K562 (cell line): ENCODE results near the gene SLMAP. TPM values are rescaled to one million over a fixed set of nuclear protein-coding genes. Genes with fewer than 3 reads are reported as not detected.

Source experiments
- ASH1L ChIP-seq: fragments of 450-650 bp; IDR thresholded peaks from 2 replicates; pipeline ENCODE4 v1.6.1; 2018; ENCODE audit warnings: borderline replicate concordance, mild to moderate bottlenecking, low read depth; ENCODE audit not compliant: partially characterized antibody
- CAMTA2 ChIP-seq: fragments of 250-450 bp; sonication (Bioruptor Pico); conservative IDR thresholded peaks from 2 replicates; pipeline ENCODE4 v1.5.1; 2022
- CBX2 ChIP-seq: fragments of 200-600 bp; sonication (generic); IDR thresholded peaks from one replicate; pipeline ENCODE4 v1.6.1; 2012; ENCODE audit warnings: mild to moderate bottlenecking, low read length, inconsistent platforms; ENCODE audit not compliant: insufficient read depth, poor library complexity, severe bottlenecking
- HSF4 ChIP-seq: fragments of 250-450 bp; sonication (Bioruptor Pico); IDR thresholded peaks from 2 replicates; pipeline ENCODE4 v2.1.2; 2022; ENCODE audit warnings: mild to moderate bottlenecking, moderate library complexity, borderline replicate concordance
- KDM2B ChIP-seq: fragments of 250-450 bp; sonication (Bioruptor Pico); IDR thresholded peaks from 2 replicates; pipeline ENCODE4 v1.8.0; 2021; ENCODE audit warnings: mild to moderate bottlenecking, moderate library complexity
- LEF1 ChIP-seq: fragments of 450-650 bp; IDR thresholded peaks from 2 replicates; pipeline ENCODE4 v1.6.1; 2016; ENCODE audit warnings: mild to moderate bottlenecking
- MAFK ChIP-seq: IDR thresholded peaks from 2 replicates; pipeline ENCODE4 v1.6.1; 2011; ENCODE audit warnings: low read length, improper control_type of control experiment
- MAZ ChIP-seq, 2 experiments: fragments of 450-650 bp in 1 of 2; sonication (generic) in 1 of 2; formaldehyde crosslinking; IDR thresholded peaks in 1 of 2; conservative IDR thresholded peaks in 1 of 2; 2 replicates each; pipeline versions ENCODE4 v1.4.0 to v1.5.0; 2020; ENCODE audit warnings: mild to moderate bottlenecking in 1 of 2, missing genetic modification reagents in 1 of 2
- RFX7 ChIP-seq: fragments of 250-450 bp; sonication (Bioruptor Pico); IDR thresholded peaks from 2 replicates; pipeline ENCODE4 v1.5.1; 2021; ENCODE audit warnings: mild to moderate bottlenecking
- SAP30 ChIP-seq: fragments of 200-600 bp; sonication (generic); IDR thresholded peaks from 2 replicates; pipeline ENCODE4 v1.6.1; 2012; ENCODE audit warnings: borderline replicate concordance, low read depth, mild to moderate bottlenecking, moderate library complexity, low read length, control low read depth, inconsistent platforms; ENCODE audit not compliant: insufficient read depth, poor library complexity, severe bottlenecking
- YY1 ChIP-seq, 3 experiments: IDR thresholded peaks; 2 replicates each; pipeline ENCODE4 v1.6.1; 2011; ENCODE audit warnings: low read length in 2 of 3, mild to moderate bottlenecking in 2 of 3, moderate library complexity in 2 of 3, borderline replicate concordance in 1 of 3, control low read depth in 1 of 3, low read depth in 1 of 3; ENCODE audit not compliant: insufficient read depth in 3 of 3, insufficient replicate concordance in 2 of 3, control insufficient read depth in 1 of 3, insufficient read length in 1 of 3; ENCODE audit errors: extremely low read depth in 1 of 3
- polyA plus RNA-seq, 8 experiments: library from polyadenylated mRNA; depleted of rRNA in 4 of 8; stranded (reverse) in 5 of 8; unstranded in 3 of 8; fragments of >200 nt; fragmentation: Nextera tagmentation in 2 of 8; fragmentation: Illumina TruSeq in 1 of 8; extraction: Ambion mirVana in 2 of 8; extraction: Trizol in 1 of 8; gene quantifications; 2 replicates each; pipeline versions ENCODE4 v1.2.1 to v1.2.3, GENCODE V29; 2011 to 2014; ENCODE audit warnings: inconsistent platforms in 1 of 8, missing spikeins in 1 of 8
- total RNA-seq, 7 experiments: library from RNA; depleted of rRNA in 6 of 7; stranded (reverse); fragments of >200 nt in 6 of 7; fragmentation: Illumina TruSeq in 2 of 7; extraction: Trizol in 2 of 7; gene quantifications; 2 replicates each; pipeline versions ENCODE4 v1.2.1 to v1.2.3, GENCODE V29; 2011 to 2021; ENCODE audit warnings: low replicate concordance in 1 of 7
- TF ChIP-seq, protein P1 (sequence below): IDR thresholded peaks from 2 replicates; pipeline ENCODE4 v1.6.1; 2011; ENCODE audit warnings: borderline replicate concordance, low read depth, mild to moderate bottlenecking, moderate library complexity, low read length; ENCODE audit not compliant: insufficient read depth, poor library complexity, severe bottlenecking
- TF ChIP-seq, protein P2 (sequence below): fragments of 250-450 bp; sonication (Bioruptor Pico); IDR thresholded peaks from 2 replicates; pipeline ENCODE4 v1.8.0; 2021; ENCODE audit warnings: borderline replicate concordance, mild to moderate bottlenecking, moderate library complexity; ENCODE audit not compliant: poor library complexity, severe bottlenecking
- TF ChIP-seq, protein P3 (sequence below): fragments of 450-650 bp; IDR thresholded peaks from 2 replicates; pipeline ENCODE4 v1.6.1; 2016; ENCODE audit warnings: low read depth
- TF ChIP-seq, protein P4 (sequence below): sonication (generic); IDR thresholded peaks from 2 replicates; pipeline ENCODE4 v1.6.1; 2016

Gene SLMAP
- total and polyA plus RNA-seq, 9 of the 15 experiments (the other 6 are each of a cell fraction or from before 2014, with no cell fraction given) = 12.1 to 50.7 (median 28.3) TPM

DNA sequence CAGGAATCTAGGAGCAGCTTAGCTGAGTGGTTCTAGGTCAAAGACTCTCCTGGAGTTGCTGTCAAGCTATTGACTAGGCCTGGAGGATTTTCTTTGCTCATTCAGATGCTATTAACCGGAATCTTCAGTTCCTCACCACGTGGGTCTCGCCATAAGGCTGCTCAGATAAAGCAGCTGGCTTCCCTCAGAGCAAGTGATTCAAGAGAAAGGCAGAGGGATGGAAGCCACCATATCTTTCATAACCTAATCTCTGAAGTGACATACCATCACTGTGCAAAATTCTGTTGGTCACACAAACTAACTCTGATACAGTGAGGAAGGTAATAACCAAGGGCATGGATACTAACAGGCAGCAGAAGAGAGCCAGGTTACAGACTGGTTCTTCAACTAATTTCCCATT, 179.4 kb downstream of the SLMAP start (continued):
- TF ChIP-seq, protein P1, sequence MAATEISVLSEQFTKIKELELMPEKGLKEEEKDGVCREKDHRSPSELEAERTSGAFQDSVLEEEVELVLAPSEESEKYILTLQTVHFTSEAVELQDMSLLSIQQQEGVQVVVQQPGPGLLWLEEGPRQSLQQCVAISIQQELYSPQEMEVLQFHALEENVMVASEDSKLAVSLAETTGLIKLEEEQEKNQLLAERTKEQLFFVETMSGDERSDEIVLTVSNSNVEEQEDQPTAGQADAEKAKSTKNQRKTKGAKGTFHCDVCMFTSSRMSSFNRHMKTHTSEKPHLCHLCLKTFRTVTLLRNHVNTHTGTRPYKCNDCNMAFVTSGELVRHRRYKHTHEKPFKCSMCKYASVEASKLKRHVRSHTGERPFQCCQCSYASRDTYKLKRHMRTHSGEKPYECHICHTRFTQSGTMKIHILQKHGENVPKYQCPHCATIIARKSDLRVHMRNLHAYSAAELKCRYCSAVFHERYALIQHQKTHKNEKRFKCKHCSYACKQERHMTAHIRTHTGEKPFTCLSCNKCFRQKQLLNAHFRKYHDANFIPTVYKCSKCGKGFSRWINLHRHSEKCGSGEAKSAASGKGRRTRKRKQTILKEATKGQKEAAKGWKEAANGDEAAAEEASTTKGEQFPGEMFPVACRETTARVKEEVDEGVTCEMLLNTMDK = no peak
- no peak for TF ChIP-seq RFX7 (CRISPR knock-in tag)
- no peak for TF ChIP-seq MAFK
- no peak for TF ChIP-seq CBX2
- TF ChIP-seq YY1 (IDR thresholded peaks at IDR 0.05; ENCODE audit: borderline replicate concordance in 1 of 3, control insufficient read depth in 1 of 3, extremely low read depth in 1 of 3, insufficient read depth in 3 of 3, insufficient read length in 1 of 3, insufficient replicate concordance in 2 of 3, low read depth in 1 of 3, low read length in 2 of 3) = no peak
- no peak for TF ChIP-seq SAP30
- no peak for TF ChIP-seq KDM2B
- no peak for TF ChIP-seq CAMTA2 (CRISPR knock-in tag)
- no peak for TF ChIP-seq MAZ (CRISPR knock-in tag; conservative IDR thresholded peaks at IDR 0.05 in 1 of 2, IDR thresholded peaks at IDR 0.05 in 1 of 2)
- TF ChIP-seq, protein P2, sequence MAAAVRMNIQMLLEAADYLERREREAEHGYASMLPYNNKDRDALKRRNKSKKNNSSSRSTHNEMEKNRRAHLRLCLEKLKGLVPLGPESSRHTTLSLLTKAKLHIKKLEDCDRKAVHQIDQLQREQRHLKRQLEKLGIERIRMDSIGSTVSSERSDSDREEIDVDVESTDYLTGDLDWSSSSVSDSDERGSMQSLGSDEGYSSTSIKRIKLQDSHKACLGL (CRISPR knock-in tag) = no peak
- peak; percentile 49 for TF ChIP-seq LEF1
- no peak for TF ChIP-seq ASH1L
- TF ChIP-seq, protein P3, sequence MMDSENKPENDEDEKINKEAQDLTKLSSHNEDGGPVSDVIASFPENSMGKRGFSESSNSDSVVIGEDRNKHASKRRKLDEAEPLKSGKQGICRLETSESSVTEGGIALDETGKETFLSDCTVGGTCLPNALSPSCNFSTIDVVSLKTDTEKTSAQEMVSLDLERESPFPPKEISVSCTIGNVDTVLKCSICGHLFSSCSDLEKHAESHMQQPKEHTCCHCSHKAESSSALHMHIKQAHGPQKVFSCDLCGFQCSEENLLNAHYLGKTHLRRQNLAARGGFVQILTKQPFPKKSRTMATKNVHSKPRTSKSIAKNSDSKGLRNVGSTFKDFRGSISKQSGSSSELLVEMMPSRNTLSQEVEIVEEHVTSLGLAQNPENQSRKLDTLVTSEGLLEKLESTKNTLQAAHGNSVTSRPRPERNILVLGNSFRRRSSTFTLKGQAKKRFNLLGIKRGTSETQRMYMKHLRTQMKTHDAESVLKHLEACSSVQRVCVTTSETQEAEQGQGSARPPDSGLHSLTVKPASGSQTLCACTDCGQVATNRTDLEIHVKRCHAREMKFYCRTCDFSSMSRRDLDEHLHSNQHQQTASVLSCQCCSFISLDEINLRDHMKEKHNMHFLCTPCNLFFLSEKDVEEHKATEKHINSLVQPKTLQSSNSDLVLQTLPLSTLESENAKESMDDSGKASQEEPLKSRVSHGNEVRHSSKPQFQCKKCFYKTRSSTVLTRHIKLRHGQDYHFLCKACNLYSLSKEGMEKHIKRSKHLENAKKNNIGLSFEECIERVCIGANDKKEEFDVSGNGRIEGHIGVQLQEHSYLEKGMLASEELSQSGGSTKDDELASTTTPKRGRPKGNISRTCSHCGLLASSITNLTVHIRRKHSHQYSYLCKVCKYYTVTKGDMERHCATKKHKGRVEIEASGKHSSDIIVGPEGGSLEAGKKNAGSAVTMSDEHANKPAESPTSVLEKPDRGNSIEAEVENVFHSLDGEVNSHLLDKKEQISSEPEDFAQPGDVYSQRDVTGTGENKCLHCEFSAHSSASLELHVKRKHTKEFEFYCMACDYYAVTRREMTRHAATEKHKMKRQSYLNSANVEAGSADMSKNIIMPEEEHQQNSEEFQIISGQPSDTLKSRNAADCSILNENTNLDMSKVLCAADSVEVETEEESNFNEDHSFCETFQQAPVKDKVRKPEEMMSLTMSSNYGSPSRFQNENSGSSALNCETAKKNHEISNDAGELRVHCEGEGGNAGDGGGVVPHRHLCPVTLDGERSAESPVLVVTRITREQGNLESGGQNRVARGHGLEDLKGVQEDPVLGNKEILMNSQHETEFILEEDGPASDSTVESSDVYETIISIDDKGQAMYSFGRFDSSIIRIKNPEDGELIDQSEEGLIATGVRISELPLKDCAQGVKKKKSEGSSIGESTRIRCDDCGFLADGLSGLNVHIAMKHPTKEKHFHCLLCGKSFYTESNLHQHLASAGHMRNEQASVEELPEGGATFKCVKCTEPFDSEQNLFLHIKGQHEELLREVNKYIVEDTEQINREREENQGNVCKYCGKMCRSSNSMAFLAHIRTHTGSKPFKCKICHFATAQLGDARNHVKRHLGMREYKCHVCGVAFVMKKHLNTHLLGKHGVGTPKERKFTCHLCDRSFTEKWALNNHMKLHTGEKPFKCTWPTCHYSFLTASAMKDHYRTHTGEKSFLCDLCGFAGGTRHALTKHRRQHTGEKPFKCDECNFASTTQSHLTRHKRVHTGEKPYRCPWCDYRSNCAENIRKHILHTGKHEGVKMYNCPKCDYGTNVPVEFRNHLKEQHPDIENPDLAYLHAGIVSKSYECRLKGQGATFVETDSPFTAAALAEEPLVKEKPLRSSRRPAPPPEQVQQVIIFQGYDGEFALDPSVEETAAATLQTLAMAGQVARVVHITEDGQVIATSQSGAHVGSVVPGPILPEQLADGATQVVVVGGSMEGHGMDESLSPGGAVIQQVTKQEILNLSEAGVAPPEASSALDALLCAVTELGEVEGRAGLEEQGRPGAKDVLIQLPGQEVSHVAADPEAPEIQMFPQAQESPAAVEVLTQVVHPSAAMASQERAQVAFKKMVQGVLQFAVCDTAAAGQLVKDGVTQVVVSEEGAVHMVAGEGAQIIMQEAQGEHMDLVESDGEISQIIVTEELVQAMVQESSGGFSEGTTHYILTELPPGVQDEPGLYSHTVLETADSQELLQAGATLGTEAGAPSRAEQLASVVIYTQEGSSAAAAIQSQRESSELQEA = no peak
- TF ChIP-seq, protein P4, sequence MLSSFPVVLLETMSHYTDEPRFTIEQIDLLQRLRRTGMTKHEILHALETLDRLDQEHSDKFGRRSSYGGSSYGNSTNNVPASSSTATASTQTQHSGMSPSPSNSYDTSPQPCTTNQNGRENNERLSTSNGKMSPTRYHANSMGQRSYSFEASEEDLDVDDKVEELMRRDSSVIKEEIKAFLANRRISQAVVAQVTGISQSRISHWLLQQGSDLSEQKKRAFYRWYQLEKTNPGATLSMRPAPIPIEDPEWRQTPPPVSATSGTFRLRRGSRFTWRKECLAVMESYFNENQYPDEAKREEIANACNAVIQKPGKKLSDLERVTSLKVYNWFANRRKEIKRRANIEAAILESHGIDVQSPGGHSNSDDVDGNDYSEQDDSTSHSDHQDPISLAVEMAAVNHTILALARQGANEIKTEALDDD = peak; percentile 91
- no peak for TF ChIP-seq HSF4
